A549 (cell line): ENCODE data around the gene ALDH1L1. TPM values are rescaled to one million over a fixed set of nuclear protein-coding genes. Genes with fewer than 3 reads are reported as not detected.

Source experiments
- ATAC-seq, 2 experiments: fragments of 200-7000 bp in 1 of 2; fragments of >200 bp in 1 of 2; cut with Nextera tagmentation in 1 of 2; cut with Tn5 transposase in 1 of 2; 3 replicates each; pipeline versions ENCODE4 v1.8.0 to v1.9.1; 2018 to 2020; ENCODE audit warnings: mild to moderate bottlenecking in 1 of 2, moderate library complexity in 1 of 2
- CTCF ChIA-PET: fragments of 300-600 bp; sonication (Branson Sonifier 250); formaldehyde crosslinking; extraction: SDS; loops from one replicate; lab custom pipeline; 2021; ENCODE audit warnings: antibody characterized with exemption, inconsistent platforms; lab: Yijun Ruan, JAX
- POLR2A ChIA-PET: fragments of 350-600 bp; formaldehyde crosslinking; extraction: SDS; loops from one replicate; lab custom pipeline; 2021; ENCODE audit warnings: antibody characterized with exemption, inconsistent platforms; lab: Yijun Ruan, JAX
- DNase-seq, 2 experiments: peaks; one replicate each; pipeline versions ENCODE4 v3.0.0 to v3.0.0-alpha.2; 2011 to 2016; ENCODE audit warnings: low read depth in 1 of 2, low spot score in 1 of 2
- FAIRE-seq: peaks from 2 replicates; lab custom pipeline; 2011; peaks lifted over from hg19 to GRCh38; lab: Jason Lieb, UNC
- H3K27ac ChIP-seq, 2 experiments: fragments of >200 bp; sonication (Bioruptor Twin); formaldehyde crosslinking; 3 replicates each; pipeline ENCODE4 v1.5.1; 2016 to 2017
- H3K4me1 ChIP-seq: fragments of >200 bp; sonication (Bioruptor Twin); formaldehyde crosslinking; 3 replicates; pipeline ENCODE4 v1.6.1; 2016
- H3K4me2 ChIP-seq: fragments of >200 bp; sonication (Bioruptor Twin); formaldehyde crosslinking; 3 replicates; pipeline ENCODE4 v1.6.1; 2016
- H3K4me3 ChIP-seq: fragments of >200 bp; sonication (Bioruptor Twin); formaldehyde crosslinking; 3 replicates; pipeline ENCODE4 v1.5.1; 2016
- H3K9me3 ChIP-seq: fragments of >200 bp; sonication (Bioruptor Twin); formaldehyde crosslinking; 3 replicates; pipeline ENCODE4 v1.6.1; 2016
- CBX2 ChIP-seq: fragments of 200-600 bp; sonication (generic); IDR thresholded peaks from 2 replicates; pipeline ENCODE4 v1.6.1; 2016; ENCODE audit warnings: low read depth, mild to moderate bottlenecking, borderline replicate concordance
- CEBPB ChIP-seq, 2 experiments: fragments of >200 bp in 1 of 2; sonication (Bioruptor Twin) in 1 of 2; formaldehyde crosslinking in 1 of 2; IDR thresholded peaks; 2 replicates each; pipeline ENCODE4 v1.6.1; 2012 to 2016
- CHD2 ChIP-seq: fragments of 150-350 bp; IDR thresholded peaks from 2 replicates; pipeline ENCODE4 v1.6.1; 2014; ENCODE audit warnings: low read length; ENCODE audit not compliant: partially characterized antibody
- CHD4 ChIP-seq: fragments of 200-600 bp; sonication (generic); IDR thresholded peaks from 2 replicates; pipeline ENCODE4 v1.6.1; 2016; ENCODE audit warnings: antibody characterized with exemption, mild to moderate bottlenecking, borderline replicate concordance
- EHF ChIP-seq: fragments of 250-450 bp; sonication (Bioruptor Pico); IDR thresholded peaks from 2 replicates; pipeline ENCODE4 v1.5.0; 2020; ENCODE audit warnings: mild to moderate bottlenecking
- EHMT2 ChIP-seq: fragments of 200-600 bp; sonication (generic); IDR thresholded peaks from 2 replicates; pipeline ENCODE4 v1.6.1; 2016; ENCODE audit warnings: antibody characterized with exemption, low read depth, mild to moderate bottlenecking, moderate library complexity
- EP300 ChIP-seq, 2 experiments: fragments of >200 bp; sonication (Bioruptor Twin); formaldehyde crosslinking; IDR thresholded peaks; 2 replicates in 1 of 2; 3 replicates in 1 of 2; pipeline ENCODE4 v1.6.1; 2016 to 2017
- FOXS1 ChIP-seq: fragments of 250-450 bp; sonication (Bioruptor Pico); IDR thresholded peaks from 2 replicates; pipeline ENCODE4 v1.5.0; 2020; ENCODE audit warnings: mild to moderate bottlenecking, moderate library complexity
- GATA3 ChIP-seq: IDR thresholded peaks from 2 replicates; pipeline ENCODE4 v1.6.1; 2012; ENCODE audit warnings: borderline replicate concordance
- JUNB ChIP-seq: fragments of >200 bp; sonication (Bioruptor Twin); formaldehyde crosslinking; IDR thresholded peaks from 2 replicates; pipeline ENCODE4 v1.6.1; 2016
- KDM1A ChIP-seq: fragments of 200-600 bp; sonication (generic); IDR thresholded peaks from 2 replicates; pipeline ENCODE4 v1.6.1; 2016; ENCODE audit warnings: low read depth, mild to moderate bottlenecking
- MAZ ChIP-seq: fragments of 150-350 bp; IDR thresholded peaks from 2 replicates; pipeline ENCODE4 v1.6.1; 2014; ENCODE audit warnings: antibody characterized with exemption, low read depth, low read length, borderline replicate concordance
- MYC ChIP-seq: IDR thresholded peaks from 2 replicates; pipeline ENCODE4 v1.6.1; 2012; ENCODE audit warnings: mild to moderate bottlenecking, inconsistent platforms, low read length, improper control_type of control experiment, borderline replicate concordance
- NPAS2 ChIP-seq: fragments of 250-450 bp; sonication (Bioruptor Pico); IDR thresholded peaks from 2 replicates; pipeline ENCODE4 v1.8.0; 2022; ENCODE audit warnings: mild to moderate bottlenecking, moderate library complexity, borderline replicate concordance
- RARB ChIP-seq: fragments of 250-450 bp; sonication (Bioruptor Pico); IDR thresholded peaks from 2 replicates; pipeline ENCODE4 v1.8.0; 2021; ENCODE audit warnings: mild to moderate bottlenecking, moderate library complexity
- RFX5 ChIP-seq: fragments of 450-650 bp; IDR thresholded peaks from 2 replicates; pipeline ENCODE4 v1.7.1; 2014; ENCODE audit warnings: antibody characterized with exemption, mild to moderate bottlenecking, moderate library complexity
- SREBF2 ChIP-seq: fragments of 450-650 bp; IDR thresholded peaks from 2 replicates; pipeline ENCODE4 v1.6.1; 2014; ENCODE audit warnings: mild to moderate bottlenecking, moderate library complexity
- TFCP2L1 ChIP-seq: fragments of 250-450 bp; sonication (Bioruptor Pico); IDR thresholded peaks from 2 replicates; pipeline ENCODE4 v1.5.0; 2021; ENCODE audit warnings: mild to moderate bottlenecking
- TP53 ChIP-seq: fragments of 250-450 bp; sonication (Bioruptor Pico); IDR thresholded peaks from 2 replicates; pipeline ENCODE4 v1.5.0; 2021; ENCODE audit warnings: mild to moderate bottlenecking, moderate library complexity
- ZC3H11A ChIP-seq: fragments of 450-650 bp; IDR thresholded peaks from 2 replicates; pipeline ENCODE4 v1.6.1; 2014; ENCODE audit warnings: antibody characterized with exemption, mild to moderate bottlenecking
- ZNF302 ChIP-seq: fragments of 250-450 bp; sonication (Bioruptor Pico); IDR thresholded peaks from 2 replicates; pipeline ENCODE4 v1.9.0; 2021; ENCODE audit warnings: inconsistent platforms, mild to moderate bottlenecking, moderate library complexity
- WGBS: methylation state at CpG from one replicate; pipeline ENCODE4 v1.1.6; 2017; ENCODE audit errors: missing lambda C conversion rate; 5-methylcytosine and 5-hydroxymethylcytosine counted together
- polyA plus RNA-seq, 4 experiments: library from polyadenylated mRNA; depleted of rRNA in 3 of 4; stranded (reverse); fragments of >200 nt; fragmentation: RNase III in 1 of 4; extraction: RNeasy Plus Mini Kit Qiagen cat#74134 plus additional on column Dnase treatment in 1 of 4; gene quantifications; 2 replicates in 3 of 4; 3 replicates in 1 of 4; pipeline ENCODE4 v1.2.3, GENCODE V29; 2011 to 2017
- TF ChIP-seq, protein P1 (sequence below): fragments of 150-350 bp; IDR thresholded peaks from 2 replicates; pipeline ENCODE4 v1.6.1; 2014; ENCODE audit warnings: low read depth, mild to moderate bottlenecking, low read length
- TF ChIP-seq, protein P2 (sequence below): IDR thresholded peaks from 2 replicates; pipeline ENCODE4 v1.6.1; 2012
- TF ChIP-seq, protein P3 (sequence below): fragments of 450-650 bp; IDR thresholded peaks from 2 replicates; pipeline ENCODE4 v1.6.1; 2014; ENCODE audit warnings: antibody characterized with exemption
- TF ChIP-seq, protein P4 (sequence below): fragments of 200-600 bp; sonication (generic); IDR thresholded peaks from 2 replicates; pipeline ENCODE4 v1.6.1; 2016; ENCODE audit warnings: antibody characterized with exemption, mild to moderate bottlenecking, moderate library complexity
- TF ChIP-seq, protein P5 (sequence below): IDR thresholded peaks from 2 replicates; pipeline ENCODE4 v1.6.1; 2012
- TF ChIP-seq, protein P6 (sequence below): fragments of >200 bp; sonication (Bioruptor Twin); formaldehyde crosslinking; IDR thresholded peaks from 2 replicates; pipeline ENCODE4 v1.6.1; 2016
- TF ChIP-seq, protein P7 (sequence below): fragments of >200 bp; sonication (Bioruptor Twin); formaldehyde crosslinking; IDR thresholded peaks from 3 replicates; pipeline ENCODE4 v1.5.1; 2016

Gene ALDH1L1
- polyA plus RNA-seq, 2 of the 4 experiments (the other 2 are of a cell fraction) = 0.14 to 0.18 TPM

DNA sequence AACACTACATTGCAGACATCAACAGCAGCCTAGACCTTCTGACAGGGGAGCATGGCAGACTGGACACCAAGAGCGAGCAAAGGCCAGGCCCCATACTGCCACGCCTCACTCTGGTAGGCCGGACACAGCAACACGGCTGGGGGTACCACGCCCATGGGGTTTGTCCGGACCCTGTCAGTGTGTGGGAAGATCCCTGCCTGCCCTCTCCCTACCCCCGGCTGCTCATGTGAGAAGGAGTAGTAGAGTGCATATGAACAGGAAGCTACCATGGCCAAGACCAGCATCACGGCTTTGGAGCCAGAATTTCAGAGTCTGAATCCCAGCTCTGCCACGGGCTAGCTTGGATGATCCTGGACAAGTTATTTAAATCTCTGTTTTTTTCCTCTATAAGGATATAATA lies 27.9 kb downstream of the ALDH1L1 start:
- CTCF ChIA-PET = interaction anchor here (1.2 kb wide), 1 partner anchor 20 kb away, joined by 3 read pairs; no protein-coding TSS in a partner anchor
- WGBS = 65% methylated on average over 2 of the region's 9 CpGs

DNA sequence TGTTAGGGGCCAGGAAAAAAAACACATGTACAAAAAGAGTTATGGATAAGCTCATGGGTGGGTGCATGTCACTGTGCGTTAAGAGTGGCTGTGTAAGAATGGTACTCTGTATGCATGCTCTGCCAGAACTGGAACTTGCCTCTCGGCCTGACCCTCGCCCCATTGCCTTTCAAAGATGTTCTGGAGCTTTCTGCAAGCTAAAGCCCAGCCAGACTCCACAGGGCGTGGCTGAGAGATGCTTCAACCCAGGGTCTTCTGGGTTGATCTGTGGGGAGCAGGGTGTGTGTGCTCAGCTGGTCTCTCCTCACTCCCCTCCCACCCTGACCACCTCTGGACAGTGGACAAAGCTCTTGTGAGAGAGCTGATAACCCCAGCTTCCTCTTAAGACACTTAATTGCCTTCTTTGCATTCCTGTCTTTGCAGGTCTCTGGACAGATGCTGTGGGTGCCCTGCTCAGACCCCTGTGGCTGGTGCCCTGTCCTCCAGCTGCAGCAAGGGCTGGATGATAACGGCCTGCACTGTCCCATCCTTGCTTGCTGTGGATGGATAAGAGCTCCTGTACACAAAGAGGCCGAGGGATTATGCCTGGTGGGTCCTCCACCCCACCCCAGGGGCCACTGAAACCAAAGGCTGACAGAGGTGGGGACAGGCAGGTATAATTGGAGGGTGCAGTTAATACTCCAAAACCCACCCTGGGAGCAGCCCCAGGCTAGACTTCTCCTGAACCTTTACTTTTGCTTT lies 28.7 kb downstream of the ALDH1L1 start:
- Histone ChIP-seq H3K4me2 (no peak overlapping the region), H3K9me3 (no peaks in the 10 kb centered on the region), H3K27ac (no peak overlapping the region), H3K4me1 (no peaks in the 10 kb centered on the region), H3K4me3 (no peak overlapping the region)
- CTCF ChIA-PET = interaction anchor here (0.6 to 1.3 kb wide), 2 partner anchors 17 to 27 kb away, joined by 3 to 8 read pairs; no protein-coding TSS in a partner anchor
- ATAC-seq (no peak), FAIRE-seq (no peak), DNase-seq (no peak)
- POLR2A ChIA-PET = no interaction called here
- 46% methylated on average over 2 of the region's 6 CpGs for WGBS
- TF ChIP-seq, protein P1, sequence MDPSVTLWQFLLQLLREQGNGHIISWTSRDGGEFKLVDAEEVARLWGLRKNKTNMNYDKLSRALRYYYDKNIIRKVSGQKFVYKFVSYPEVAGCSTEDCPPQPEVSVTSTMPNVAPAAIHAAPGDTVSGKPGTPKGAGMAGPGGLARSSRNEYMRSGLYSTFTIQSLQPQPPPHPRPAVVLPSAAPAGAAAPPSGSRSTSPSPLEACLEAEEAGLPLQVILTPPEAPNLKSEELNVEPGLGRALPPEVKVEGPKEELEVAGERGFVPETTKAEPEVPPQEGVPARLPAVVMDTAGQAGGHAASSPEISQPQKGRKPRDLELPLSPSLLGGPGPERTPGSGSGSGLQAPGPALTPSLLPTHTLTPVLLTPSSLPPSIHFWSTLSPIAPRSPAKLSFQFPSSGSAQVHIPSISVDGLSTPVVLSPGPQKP = no peak
- TF ChIP-seq JUNB (no peak), CHD2 (no peak), MAZ (no peak), EHF (no peak), CHD4 (no peak), RFX5 (no peak), ZC3H11A (no peak)
- TF ChIP-seq, protein P2, sequence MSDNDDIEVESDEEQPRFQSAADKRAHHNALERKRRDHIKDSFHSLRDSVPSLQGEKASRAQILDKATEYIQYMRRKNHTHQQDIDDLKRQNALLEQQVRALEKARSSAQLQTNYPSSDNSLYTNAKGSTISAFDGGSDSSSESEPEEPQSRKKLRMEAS = no peak
- TF ChIP-seq, protein P3, sequence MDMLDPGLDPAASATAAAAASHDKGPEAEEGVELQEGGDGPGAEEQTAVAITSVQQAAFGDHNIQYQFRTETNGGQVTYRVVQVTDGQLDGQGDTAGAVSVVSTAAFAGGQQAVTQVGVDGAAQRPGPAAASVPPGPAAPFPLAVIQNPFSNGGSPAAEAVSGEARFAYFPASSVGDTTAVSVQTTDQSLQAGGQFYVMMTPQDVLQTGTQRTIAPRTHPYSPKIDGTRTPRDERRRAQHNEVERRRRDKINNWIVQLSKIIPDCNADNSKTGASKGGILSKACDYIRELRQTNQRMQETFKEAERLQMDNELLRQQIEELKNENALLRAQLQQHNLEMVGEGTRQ = no peak
- TF ChIP-seq, protein P4, sequence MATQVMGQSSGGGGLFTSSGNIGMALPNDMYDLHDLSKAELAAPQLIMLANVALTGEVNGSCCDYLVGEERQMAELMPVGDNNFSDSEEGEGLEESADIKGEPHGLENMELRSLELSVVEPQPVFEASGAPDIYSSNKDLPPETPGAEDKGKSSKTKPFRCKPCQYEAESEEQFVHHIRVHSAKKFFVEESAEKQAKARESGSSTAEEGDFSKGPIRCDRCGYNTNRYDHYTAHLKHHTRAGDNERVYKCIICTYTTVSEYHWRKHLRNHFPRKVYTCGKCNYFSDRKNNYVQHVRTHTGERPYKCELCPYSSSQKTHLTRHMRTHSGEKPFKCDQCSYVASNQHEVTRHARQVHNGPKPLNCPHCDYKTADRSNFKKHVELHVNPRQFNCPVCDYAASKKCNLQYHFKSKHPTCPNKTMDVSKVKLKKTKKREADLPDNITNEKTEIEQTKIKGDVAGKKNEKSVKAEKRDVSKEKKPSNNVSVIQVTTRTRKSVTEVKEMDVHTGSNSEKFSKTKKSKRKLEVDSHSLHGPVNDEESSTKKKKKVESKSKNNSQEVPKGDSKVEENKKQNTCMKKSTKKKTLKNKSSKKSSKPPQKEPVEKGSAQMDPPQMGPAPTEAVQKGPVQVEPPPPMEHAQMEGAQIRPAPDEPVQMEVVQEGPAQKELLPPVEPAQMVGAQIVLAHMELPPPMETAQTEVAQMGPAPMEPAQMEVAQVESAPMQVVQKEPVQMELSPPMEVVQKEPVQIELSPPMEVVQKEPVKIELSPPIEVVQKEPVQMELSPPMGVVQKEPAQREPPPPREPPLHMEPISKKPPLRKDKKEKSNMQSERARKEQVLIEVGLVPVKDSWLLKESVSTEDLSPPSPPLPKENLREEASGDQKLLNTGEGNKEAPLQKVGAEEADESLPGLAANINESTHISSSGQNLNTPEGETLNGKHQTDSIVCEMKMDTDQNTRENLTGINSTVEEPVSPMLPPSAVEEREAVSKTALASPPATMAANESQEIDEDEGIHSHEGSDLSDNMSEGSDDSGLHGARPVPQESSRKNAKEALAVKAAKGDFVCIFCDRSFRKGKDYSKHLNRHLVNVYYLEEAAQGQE = no peak
- TF ChIP-seq, protein P5, sequence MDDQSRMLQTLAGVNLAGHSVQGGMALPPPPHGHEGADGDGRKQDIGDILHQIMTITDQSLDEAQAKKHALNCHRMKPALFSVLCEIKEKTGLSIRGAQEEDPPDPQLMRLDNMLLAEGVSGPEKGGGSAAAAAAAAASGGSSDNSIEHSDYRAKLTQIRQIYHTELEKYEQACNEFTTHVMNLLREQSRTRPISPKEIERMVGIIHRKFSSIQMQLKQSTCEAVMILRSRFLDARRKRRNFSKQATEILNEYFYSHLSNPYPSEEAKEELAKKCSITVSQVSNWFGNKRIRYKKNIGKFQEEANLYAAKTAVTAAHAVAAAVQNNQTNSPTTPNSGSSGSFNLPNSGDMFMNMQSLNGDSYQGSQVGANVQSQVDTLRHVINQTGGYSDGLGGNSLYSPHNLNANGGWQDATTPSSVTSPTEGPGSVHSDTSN = no peak

More for the DNA sequence above, 27.9 kb downstream of the ALDH1L1 start:
- Histone ChIP-seq H3K4me2 (no peak overlapping the region), H3K4me3 (no peak overlapping the region), H3K9me3 (no peaks in the 10 kb centered on the region), H3K4me1 (no peaks in the 10 kb centered on the region), H3K27ac (no peak overlapping the region)
- FAIRE-seq (no peak), DNase-seq (no peak), ATAC-seq (no peak)
- POLR2A ChIA-PET = no interaction called here
- TF ChIP-seq SREBF2 = no peak
- TF ChIP-seq CEBPB (IDR thresholded peaks at IDR 0.05) = no peak
- no peak for TF ChIP-seq TFCP2L1 (CRISPR knock-in tag)
- no peak for TF ChIP-seq RARB (CRISPR knock-in tag)
- no peak for TF ChIP-seq GATA3
- no peak for TF ChIP-seq CHD2
- no peak for TF ChIP-seq ZNF302 (CRISPR knock-in tag)
- TF ChIP-seq FOXS1 (CRISPR knock-in tag) = no peak
- TF ChIP-seq MYC = no peak
- no peak for TF ChIP-seq KDM1A
- TF ChIP-seq CBX2 = no peak
- no peak for TF ChIP-seq TP53 (CRISPR knock-in tag)
- TF ChIP-seq, protein P5 = no peak
- TF ChIP-seq EHMT2 = no peak
- no peak for TF ChIP-seq NPAS2 (CRISPR knock-in tag)
- TF ChIP-seq EP300 (IDR thresholded peaks at IDR 0.05) = no peak
- TF ChIP-seq, protein P6, sequence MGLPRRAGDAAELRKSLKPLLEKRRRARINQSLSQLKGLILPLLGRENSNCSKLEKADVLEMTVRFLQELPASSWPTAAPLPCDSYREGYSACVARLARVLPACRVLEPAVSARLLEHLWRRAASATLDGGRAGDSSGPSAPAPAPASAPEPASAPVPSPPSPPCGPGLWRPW = no peak
- TF ChIP-seq, protein P7, sequence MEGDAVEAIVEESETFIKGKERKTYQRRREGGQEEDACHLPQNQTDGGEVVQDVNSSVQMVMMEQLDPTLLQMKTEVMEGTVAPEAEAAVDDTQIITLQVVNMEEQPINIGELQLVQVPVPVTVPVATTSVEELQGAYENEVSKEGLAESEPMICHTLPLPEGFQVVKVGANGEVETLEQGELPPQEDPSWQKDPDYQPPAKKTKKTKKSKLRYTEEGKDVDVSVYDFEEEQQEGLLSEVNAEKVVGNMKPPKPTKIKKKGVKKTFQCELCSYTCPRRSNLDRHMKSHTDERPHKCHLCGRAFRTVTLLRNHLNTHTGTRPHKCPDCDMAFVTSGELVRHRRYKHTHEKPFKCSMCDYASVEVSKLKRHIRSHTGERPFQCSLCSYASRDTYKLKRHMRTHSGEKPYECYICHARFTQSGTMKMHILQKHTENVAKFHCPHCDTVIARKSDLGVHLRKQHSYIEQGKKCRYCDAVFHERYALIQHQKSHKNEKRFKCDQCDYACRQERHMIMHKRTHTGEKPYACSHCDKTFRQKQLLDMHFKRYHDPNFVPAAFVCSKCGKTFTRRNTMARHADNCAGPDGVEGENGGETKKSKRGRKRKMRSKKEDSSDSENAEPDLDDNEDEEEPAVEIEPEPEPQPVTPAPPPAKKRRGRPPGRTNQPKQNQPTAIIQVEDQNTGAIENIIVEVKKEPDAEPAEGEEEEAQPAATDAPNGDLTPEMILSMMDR = no peak
- TF ChIP-seq ZC3H11A = no peak
